Endodermal cell (in vitro differentiated cells): ENCODE measurements around the gene PRPF18. TPM values are rescaled to one million over a fixed set of nuclear protein-coding genes. Genes with fewer than 3 reads are reported as not detected.
A peak's percentile ranks its signal among the peaks of the same experiment; 100 is the strongest.

Source experiments
- DNase-seq: peaks from one replicate; pipeline ENCODE4 v3.0.0-alpha.2; 2017
- H3K27ac ChIP-seq: 2 replicates; pipeline ENCODE4 v1.5.1; 2013; ENCODE audit warnings: mild to moderate bottlenecking, low read depth, low read length, moderate library complexity
- H3K27me3 ChIP-seq: 2 replicates; pipeline ENCODE4 v1.6.1; 2013; ENCODE audit warnings: mild to moderate bottlenecking, low read length, moderate library complexity; ENCODE audit not compliant: insufficient read depth, control insufficient read depth, poor library complexity, severe bottlenecking
- H3K36me3 ChIP-seq: 2 replicates; pipeline ENCODE4 v1.7.0; 2013; ENCODE audit warnings: mild to moderate bottlenecking, low read length, moderate library complexity; ENCODE audit not compliant: control insufficient read depth, insufficient read depth
- H3K4me1 ChIP-seq: one replicate; pipeline ENCODE4 v1.7.0; 2013; ENCODE audit warnings: low read length; ENCODE audit not compliant: control insufficient read depth, insufficient read depth
- H3K4me3 ChIP-seq: 2 replicates; pipeline ENCODE4 v1.5.1; 2013; ENCODE audit warnings: mild to moderate bottlenecking, low read length, moderate library complexity
- H3K9ac ChIP-seq: 2 replicates; pipeline ENCODE4 v1.6.1; 2013; ENCODE audit warnings: mild to moderate bottlenecking, low read length, moderate library complexity; ENCODE audit not compliant: poor library complexity, severe bottlenecking; ENCODE audit errors: extremely low read depth
- H3K9me3 ChIP-seq: 2 replicates; pipeline ENCODE4 v1.6.1; 2013; ENCODE audit warnings: mild to moderate bottlenecking, low read length, moderate library complexity; ENCODE audit not compliant: control insufficient read depth
- H3K27ac Mint-ChIP-seq: 2 replicates; pipeline ENCODE4 v1.8.0; 2020; ENCODE audit warnings: mixed read lengths
- H3K27me3 Mint-ChIP-seq: 2 replicates; pipeline ENCODE4 v1.8.0; 2021; ENCODE audit warnings: mild to moderate bottlenecking, mixed read lengths; ENCODE audit not compliant: insufficient read depth
- H3K36me3 Mint-ChIP-seq: 2 replicates; pipeline ENCODE4 v1.8.0; 2020; ENCODE audit warnings: low read depth, mixed read lengths
- H3K4me1 Mint-ChIP-seq: 2 replicates; pipeline ENCODE4 v1.8.0; 2020; ENCODE audit warnings: mixed read lengths
- H3K4me3 Mint-ChIP-seq: 2 replicates; pipeline ENCODE4 v1.8.0; 2020; ENCODE audit warnings: mild to moderate bottlenecking, moderate library complexity, mixed read lengths
- H3K9me3 Mint-ChIP-seq: 2 replicates; pipeline ENCODE4 v1.8.0; 2020; ENCODE audit warnings: mild to moderate bottlenecking, mixed read lengths
- CTCF ChIP-seq: fragments of 200-600 bp; sonication (generic); conservative IDR thresholded peaks from 2 replicates; pipeline ENCODE4 v1.5.0; 2021; ENCODE audit warnings: antibody characterized with exemption, mild to moderate bottlenecking
- WGBS, 2 experiments: methylation state at CpG; one replicate each; pipeline versions ENCODE4 v1.1.5 to v1.1.7; 2013; ENCODE audit warnings: missing lambda C conversion rate in 2 of 2, mixed read lengths in 1 of 2; ENCODE audit not compliant: insufficient coverage in 1 of 2, insufficient read length in 1 of 2; 5-methylcytosine and 5-hydroxymethylcytosine counted together
- total RNA-seq, 2 donors: library from RNA; stranded (reverse); fragmentation: NEBNext Ultra II Directional in 1 of 2; extraction: Animal tissue kit (Norgen Biotek cat#: 25700) in 1 of 2; gene quantifications; 2 replicates in 1 of 2; 3 replicates in 1 of 2; pipeline ENCODE4 v1.2.1, GENCODE V29; 2021

Gene PRPF18
- total RNA-seq, 2 donors from 2014 or later: 19.1 to 20.4 TPM

DNA sequence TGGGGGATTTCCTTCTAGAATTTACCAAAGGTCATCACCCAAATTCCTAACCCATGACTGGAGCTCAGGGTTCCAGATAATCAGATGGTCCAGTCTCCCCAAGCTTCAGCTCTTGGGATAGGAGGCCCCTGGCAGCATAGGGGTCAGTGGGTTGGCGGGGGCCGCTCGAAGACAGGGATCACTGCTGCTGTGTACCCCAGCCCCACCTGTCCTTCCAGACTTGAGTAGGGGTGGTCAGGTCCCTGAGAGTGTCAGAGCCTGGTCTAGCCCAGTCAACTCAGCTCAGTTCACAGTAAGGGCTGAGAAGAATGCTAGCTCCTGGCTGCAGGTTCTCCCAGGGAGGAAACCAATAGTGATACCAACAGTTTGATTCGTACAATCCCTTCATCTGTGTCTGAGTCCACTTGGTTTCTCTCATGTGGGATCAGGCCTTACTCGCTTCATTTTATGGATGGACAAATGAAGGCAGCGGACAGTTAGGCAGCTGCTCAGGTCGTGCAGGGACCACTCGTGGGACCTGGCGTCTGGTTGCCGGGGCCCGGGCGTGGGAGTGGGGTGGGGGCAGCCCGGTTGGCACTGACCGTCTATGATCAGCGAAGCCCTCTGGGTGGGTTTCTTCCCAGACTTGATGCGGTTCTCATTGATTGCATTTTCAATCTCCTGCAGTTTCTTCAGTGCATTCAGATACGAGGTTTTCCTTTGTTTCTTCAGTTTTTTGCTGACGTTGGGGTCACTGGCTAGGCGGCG lies 78.9 kb downstream of the PRPF18 start:
- no peak for TF ChIP-seq CTCF
- Histone ChIP-seq H3K36me3 (peaks cover 30% of the 10 kb centered on the region), H3K27me3 (no peaks in the 10 kb centered on the region), H3K4me3 (no peak overlapping the region), H3K27ac (no peak overlapping the region), H3K4me1 (no peaks in the 10 kb centered on the region), H3K9ac (no peak overlapping the region), H3K9me3 (no peaks in the 10 kb centered on the region)
- H3K4me1 Mint-ChIP-seq: peaks cover 22% of the 10 kb centered on the region
- H3K4me3 Mint-ChIP-seq: no peak overlapping the region
- no peak overlapping the region for H3K27ac Mint-ChIP-seq
- no peak for DNase-seq
- H3K36me3 Mint-ChIP-seq: peaks cover 45% of the 10 kb centered on the region
- H3K9me3 Mint-ChIP-seq: no peaks in the 10 kb centered on the region
- H3K27me3 Mint-ChIP-seq: no peaks in the 10 kb centered on the region
- 94 to 98% methylated on average over 17 to 20 of the region's 20 CpGs for WGBS, 2 experiments

GRCh38 chr10:13668126-13668525 lies 81.4 kb downstream of the PRPF18 start:
- Mint-ChIP-seq H3K4me3 (no peak overlapping the region), H3K27me3 (no peaks in the 10 kb centered on the region), H3K36me3 (peaks cover 47% of the 10 kb centered on the region), H3K27ac (no peak overlapping the region), H3K9me3 (no peaks in the 10 kb centered on the region), H3K4me1 (peaks cover 29% of the 10 kb centered on the region)
- no peak for DNase-seq
- TF ChIP-seq CTCF: no peak
- 94 to 98% methylated on average over 4 of the region's 4 CpGs for WGBS, 2 experiments
- Histone ChIP-seq H3K27me3 (no peaks in the 10 kb centered on the region), H3K4me1 (peaks cover 10% of the 10 kb centered on the region), H3K27ac (peak overlapping the region; percentile 56), H3K9ac (no peak overlapping the region), H3K36me3 (peaks cover 36% of the 10 kb centered on the region), H3K4me3 (no peak overlapping the region), H3K9me3 (no peaks in the 10 kb centered on the region)

- no peaks in the 10 kb centered on the region for H3K27me3 Mint-ChIP-seq
- H3K4me3 ChIP-seq: no peak overlapping the region
- no peak overlapping the region for H3K9ac ChIP-seq
- H3K4me3 Mint-ChIP-seq: no peak overlapping the region
- H3K4me1 Mint-ChIP-seq: peaks cover 30% of the 10 kb centered on the region
- no peaks in the 10 kb centered on the region for H3K9me3 ChIP-seq
- peaks cover 14% of the 10 kb centered on the region for H3K4me1 ChIP-seq
- peaks cover 29% of the 10 kb centered on the region for H3K36me3 ChIP-seq
- H3K9me3 Mint-ChIP-seq: no peaks in the 10 kb centered on the region
- TF ChIP-seq CTCF: no peak
- H3K27ac ChIP-seq: no peak overlapping the region
- WGBS, 2 experiments: 94% methylated on average over 8 of the region's 8 CpGs
- H3K27ac Mint-ChIP-seq: peak overlapping the region; percentile 26
- H3K27me3 ChIP-seq: no peaks in the 10 kb centered on the region
- peaks cover 47% of the 10 kb centered on the region for H3K36me3 Mint-ChIP-seq
- no peak for DNase-seq
Observed at GRCh38 chr10:13669182-13669855, 82.6 kb downstream of the PRPF18 start.
